GM21576 (cell line): Measurements from ENCODE around the gene FRMD7.

Source experiments
- ATAC-seq: cut with Tn5 transposase; IDR thresholded peaks from one replicate; pipeline ENCODE4 v1.9.1; 2021; ENCODE audit warnings: mild to moderate bottlenecking, moderate library complexity; ENCODE audit not compliant: unreplicated experiment

FRMD7 gene

DNA sequence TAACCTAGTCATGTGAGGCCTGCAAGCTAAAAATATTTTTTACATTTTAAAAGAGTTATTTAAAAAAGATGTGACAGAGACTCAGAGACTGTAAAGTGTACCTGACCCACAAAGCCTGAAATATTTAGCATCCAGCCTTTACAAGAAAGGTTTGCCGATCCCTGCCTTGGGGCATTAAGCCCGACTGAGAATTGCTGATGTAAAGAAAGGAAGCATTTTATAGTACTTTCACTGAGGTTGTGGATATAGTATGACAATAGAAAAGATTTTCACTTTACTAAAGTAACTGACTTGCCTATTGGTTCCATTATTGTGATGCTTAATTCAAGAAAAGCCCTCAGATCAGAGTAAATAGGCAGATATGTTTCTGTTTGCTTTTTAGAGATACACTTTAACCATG, 87.8 kb downstream of the FRMD7 start:
- no peak for ATAC-seq

DNA sequence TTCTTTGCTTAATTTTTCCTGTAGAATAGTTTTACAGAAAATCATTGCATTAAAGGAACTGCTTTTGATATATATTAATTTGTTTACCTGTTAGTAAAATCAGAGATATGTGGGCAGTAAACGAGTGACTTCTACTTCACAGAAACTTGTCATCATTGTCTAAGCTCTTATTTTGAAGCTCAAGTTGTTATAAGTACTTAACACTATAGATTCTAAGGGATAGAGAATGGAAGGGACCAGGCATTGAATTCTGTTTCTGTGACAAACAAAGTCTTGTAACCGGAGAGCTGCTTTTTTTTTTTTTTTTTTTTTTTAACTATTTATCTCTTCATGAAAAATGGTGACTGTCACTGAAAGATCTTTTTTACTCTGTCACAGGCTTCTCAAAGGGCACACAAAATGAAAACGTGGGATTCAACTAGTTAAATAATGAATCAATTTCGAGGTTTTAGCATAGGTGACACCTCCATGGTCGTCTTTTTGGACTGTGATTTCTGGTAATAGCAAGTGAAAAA, 90.3 kb downstream of the FRMD7 start:
- no peak for ATAC-seq

GRCh38 chrX:132034648-132035047, 93.2 kb downstream of the FRMD7 start:
- no peak for ATAC-seq

DNA sequence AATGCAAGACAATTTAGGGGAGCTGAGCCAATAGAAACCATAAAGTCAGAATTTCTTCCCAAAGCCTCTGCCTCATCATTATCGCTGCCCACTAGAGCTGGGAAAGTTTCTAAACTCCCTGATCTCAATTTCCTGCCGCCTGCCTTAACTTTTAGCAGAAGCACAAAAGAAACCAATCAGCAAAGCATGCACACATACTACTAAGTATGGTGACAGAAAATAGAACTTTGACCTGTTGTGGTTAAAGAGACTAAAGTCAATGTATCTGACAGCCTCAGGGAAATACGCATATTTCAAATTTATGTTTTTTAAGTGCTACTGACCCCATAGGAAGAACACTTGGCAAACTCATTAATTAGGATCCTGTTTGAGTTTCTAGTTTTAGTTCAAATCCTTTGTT, 94.7 kb downstream of the FRMD7 start:
- ATAC-seq: peak; percentile 48

DNA sequence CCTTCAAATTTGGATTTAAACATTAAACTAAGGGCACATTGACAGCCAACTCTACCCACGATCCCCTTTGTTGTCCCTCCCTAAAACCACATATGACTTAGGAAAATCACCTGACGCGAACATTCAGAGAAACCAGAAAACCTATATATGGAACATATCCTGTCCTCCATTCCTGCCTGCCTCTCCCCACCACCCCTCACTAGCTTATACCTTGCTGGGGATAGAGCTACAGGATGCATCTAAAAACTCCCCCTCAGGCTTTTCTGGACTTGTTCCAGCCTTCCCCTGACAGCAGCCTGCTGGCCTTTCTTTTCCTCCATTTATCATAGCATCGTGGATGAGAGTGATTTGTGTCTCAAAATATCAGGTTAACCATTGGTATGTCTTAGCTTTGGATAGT, 96.0 kb downstream of the FRMD7 start:
- ATAC-seq: no peak

DNA sequence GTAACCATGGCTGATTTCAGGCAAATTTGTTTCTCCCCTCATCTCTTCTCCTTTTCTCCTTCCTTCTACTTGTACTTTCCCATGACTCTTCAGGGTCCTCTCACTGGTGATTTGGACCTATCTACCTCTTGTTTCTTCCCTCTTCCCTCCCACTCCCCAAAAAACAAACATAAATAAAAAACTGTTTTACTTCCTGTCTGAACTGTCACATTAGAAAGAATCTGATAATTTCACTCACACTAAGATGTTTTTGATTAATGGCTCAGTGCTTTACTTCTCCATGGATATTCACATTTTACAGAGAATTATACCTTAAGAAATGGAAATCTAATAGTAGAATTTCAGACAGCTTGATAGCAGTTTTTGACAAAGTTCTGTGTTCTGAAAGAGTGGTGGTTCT, 97.6 kb downstream of the FRMD7 start:
- ATAC-seq: no peak
